ENCODE results near the gene SLC9A6. TPM values are rescaled to one million over a fixed set of nuclear protein-coding genes. Genes with fewer than 3 reads are reported as not detected.

SLC9A6 gene
- total and polyA plus RNA-seq, 2 experiments from 2014 or later, result 7.2 to 17.1 TPM

DNA sequence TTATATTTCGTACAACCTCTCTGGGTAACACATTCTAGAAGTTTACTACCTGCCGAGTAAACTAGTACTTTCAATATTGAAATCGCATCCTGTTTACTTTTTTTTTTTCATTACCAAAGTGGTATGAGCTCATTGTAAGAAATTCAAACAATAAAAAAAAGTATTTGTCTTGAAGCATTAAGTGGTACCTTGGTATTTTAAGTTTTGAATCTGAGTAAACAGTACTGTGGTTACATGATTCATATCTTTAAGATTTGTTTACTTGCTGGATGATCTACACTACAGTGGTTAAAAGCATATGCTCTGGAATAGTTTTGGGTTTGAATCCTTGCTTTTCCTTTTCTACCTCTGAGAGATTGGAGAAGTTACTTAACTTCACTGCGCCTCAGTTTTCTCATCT lies 7.6 kb upstream of the SLC9A6 start (continued):
- TF ChIP-seq POLR2AphosphoS5 (IDR thresholded peaks at IDR 0.05; ENCODE audit: low read depth) (no peak), JUNB (IDR thresholded peaks at IDR 0.05; ENCODE audit: unreplicated experiment) (no peak), EZH2phosphoT487 (IDR thresholded peaks at IDR 0.05; ENCODE audit: unreplicated experiment) (no peak)

DNA sequence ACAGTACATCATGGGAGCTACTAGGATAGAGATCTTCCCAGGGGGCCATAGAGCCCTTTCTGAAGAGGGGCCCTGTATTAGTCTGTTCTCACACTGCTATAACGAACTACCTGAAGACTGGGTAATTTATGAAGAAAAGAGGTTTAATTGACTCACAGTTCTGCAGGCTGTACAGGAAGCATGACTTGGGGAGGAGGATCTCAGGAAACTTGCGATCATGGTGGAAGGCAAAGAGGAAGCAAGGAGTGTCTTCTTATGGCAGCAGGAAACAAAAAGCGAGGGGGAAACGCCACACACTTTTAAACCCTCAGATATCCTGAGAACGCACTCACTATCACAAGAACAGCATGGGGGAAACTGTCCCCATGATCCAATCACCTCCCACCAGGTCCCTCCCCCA lies 4.2 kb upstream of the SLC9A6 start:
- Histone ChIP-seq H3K79me2 (replicated peaks; ENCODE audit: insufficient read depth) (peaks cover 6% of the 10 kb centered on the region; the same call in 1 of the 2 replicates), H4K20me1 (replicated peaks; ENCODE audit: insufficient read depth) (no peaks in the 10 kb centered on the region; the same call in 1 of the 2 replicates), H3K4me1 (ENCODE audit: insufficient read depth) (0 out of 2 replicates have a peak, but pooled peaks cover 7% of the 10 kb centered on the region), H3K27ac (ENCODE audit: low read depth) (no peak overlapping the region), H2AFZ (no peak overlapping the region), H3K4me2 (no peak overlapping the region), H3F3A (replicated peaks; ENCODE audit: low read depth) (no peaks in the 10 kb centered on the region), H3K36me3 (ENCODE audit: insufficient read depth) (no peaks in the 10 kb centered on the region), H3K9me2 (ENCODE audit: insufficient read depth) (no peaks in the 10 kb centered on the region), H3K4me3 (no peak overlapping the region), H3K27me3 (ENCODE audit: insufficient read depth) (no peaks in the 10 kb centered on the region)
- Mint-ChIP-seq H3K27ac (no peak overlapping the region), H3K27me3 (ENCODE audit: insufficient read depth, low read depth, poor library complexity) (peaks cover 6% of the 10 kb centered on the region), H3K9me3 (no peaks in the 10 kb centered on the region), H3K36me3 (ENCODE audit: low read depth) (no peaks in the 10 kb centered on the region; the same call in 2 of the 3 replicates), H3K4me1 (peaks cover 23% of the 10 kb centered on the region), H3K4me3 (no peak overlapping the region)
- TF ChIP-seq NANOG (IDR thresholded peaks at IDR 0.05; ENCODE audit: borderline replicate concordance), result no peak
- TF ChIP-seq JUNB (IDR thresholded peaks at IDR 0.05; ENCODE audit: unreplicated experiment), result no peak
- TF ChIP-seq POLR2AphosphoS5 (IDR thresholded peaks at IDR 0.05; ENCODE audit: low read depth), result no peak
- TF ChIP-seq ZNF114 (CRISPR knock-in tag; IDR thresholded peaks at IDR 0.05), result no peak
- TF ChIP-seq, protein P1, sequence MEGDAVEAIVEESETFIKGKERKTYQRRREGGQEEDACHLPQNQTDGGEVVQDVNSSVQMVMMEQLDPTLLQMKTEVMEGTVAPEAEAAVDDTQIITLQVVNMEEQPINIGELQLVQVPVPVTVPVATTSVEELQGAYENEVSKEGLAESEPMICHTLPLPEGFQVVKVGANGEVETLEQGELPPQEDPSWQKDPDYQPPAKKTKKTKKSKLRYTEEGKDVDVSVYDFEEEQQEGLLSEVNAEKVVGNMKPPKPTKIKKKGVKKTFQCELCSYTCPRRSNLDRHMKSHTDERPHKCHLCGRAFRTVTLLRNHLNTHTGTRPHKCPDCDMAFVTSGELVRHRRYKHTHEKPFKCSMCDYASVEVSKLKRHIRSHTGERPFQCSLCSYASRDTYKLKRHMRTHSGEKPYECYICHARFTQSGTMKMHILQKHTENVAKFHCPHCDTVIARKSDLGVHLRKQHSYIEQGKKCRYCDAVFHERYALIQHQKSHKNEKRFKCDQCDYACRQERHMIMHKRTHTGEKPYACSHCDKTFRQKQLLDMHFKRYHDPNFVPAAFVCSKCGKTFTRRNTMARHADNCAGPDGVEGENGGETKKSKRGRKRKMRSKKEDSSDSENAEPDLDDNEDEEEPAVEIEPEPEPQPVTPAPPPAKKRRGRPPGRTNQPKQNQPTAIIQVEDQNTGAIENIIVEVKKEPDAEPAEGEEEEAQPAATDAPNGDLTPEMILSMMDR (conservative IDR thresholded peaks at IDR 0.05; ENCODE audit: low read depth in 2 of 2), result no peak
- no peak for TF ChIP-seq EZH2 (IDR thresholded peaks at IDR 0.05; ENCODE audit: low read depth, unreplicated experiment)
- ATAC-seq, result no peak
- no peak for DNase-seq (ENCODE audit: low spot score)

DNA sequence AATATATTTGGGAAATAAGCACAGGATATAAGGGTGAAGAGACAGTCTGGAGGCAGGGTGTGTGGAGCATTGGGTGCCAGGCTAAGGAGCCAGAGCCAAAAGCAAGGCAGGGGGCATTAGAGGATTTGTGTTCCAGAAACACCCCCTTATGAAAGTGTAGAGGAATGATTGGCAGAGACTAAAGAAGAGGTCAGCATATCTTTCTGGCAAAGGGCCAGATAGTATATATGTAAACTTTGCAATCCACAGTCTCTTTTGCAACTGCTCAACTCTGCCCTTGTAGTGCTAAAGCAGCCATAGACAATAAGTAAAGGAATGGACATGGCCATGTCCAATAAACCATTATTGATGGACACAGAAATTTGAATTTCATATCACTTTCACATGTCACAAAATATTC lies 3.6 kb upstream of the SLC9A6 start:
- no peak for ATAC-seq
- Mint-ChIP-seq H3K27ac (no peak overlapping the region), H3K27me3 (ENCODE audit: insufficient read depth, low read depth, poor library complexity) (peaks cover 6% of the 10 kb centered on the region)
- TF ChIP-seq ZNF331 (CRISPR knock-in tag; IDR thresholded peaks at IDR 0.05; ENCODE audit: low read depth), result no peak
- no peak for TF ChIP-seq ZNF114 (CRISPR knock-in tag; IDR thresholded peaks at IDR 0.05)
- TF ChIP-seq JUNB (IDR thresholded peaks at IDR 0.05; ENCODE audit: unreplicated experiment), result no peak
- TF ChIP-seq EZH2phosphoT487 (IDR thresholded peaks at IDR 0.05; ENCODE audit: unreplicated experiment), result no peak
- TF ChIP-seq CREB1 (CRISPR knock-in tag; IDR thresholded peaks at IDR 0.05; ENCODE audit: low read depth), result no peak
- no peak for TF ChIP-seq NANOG (IDR thresholded peaks at IDR 0.05; ENCODE audit: borderline replicate concordance)
- TF ChIP-seq, protein P2, sequence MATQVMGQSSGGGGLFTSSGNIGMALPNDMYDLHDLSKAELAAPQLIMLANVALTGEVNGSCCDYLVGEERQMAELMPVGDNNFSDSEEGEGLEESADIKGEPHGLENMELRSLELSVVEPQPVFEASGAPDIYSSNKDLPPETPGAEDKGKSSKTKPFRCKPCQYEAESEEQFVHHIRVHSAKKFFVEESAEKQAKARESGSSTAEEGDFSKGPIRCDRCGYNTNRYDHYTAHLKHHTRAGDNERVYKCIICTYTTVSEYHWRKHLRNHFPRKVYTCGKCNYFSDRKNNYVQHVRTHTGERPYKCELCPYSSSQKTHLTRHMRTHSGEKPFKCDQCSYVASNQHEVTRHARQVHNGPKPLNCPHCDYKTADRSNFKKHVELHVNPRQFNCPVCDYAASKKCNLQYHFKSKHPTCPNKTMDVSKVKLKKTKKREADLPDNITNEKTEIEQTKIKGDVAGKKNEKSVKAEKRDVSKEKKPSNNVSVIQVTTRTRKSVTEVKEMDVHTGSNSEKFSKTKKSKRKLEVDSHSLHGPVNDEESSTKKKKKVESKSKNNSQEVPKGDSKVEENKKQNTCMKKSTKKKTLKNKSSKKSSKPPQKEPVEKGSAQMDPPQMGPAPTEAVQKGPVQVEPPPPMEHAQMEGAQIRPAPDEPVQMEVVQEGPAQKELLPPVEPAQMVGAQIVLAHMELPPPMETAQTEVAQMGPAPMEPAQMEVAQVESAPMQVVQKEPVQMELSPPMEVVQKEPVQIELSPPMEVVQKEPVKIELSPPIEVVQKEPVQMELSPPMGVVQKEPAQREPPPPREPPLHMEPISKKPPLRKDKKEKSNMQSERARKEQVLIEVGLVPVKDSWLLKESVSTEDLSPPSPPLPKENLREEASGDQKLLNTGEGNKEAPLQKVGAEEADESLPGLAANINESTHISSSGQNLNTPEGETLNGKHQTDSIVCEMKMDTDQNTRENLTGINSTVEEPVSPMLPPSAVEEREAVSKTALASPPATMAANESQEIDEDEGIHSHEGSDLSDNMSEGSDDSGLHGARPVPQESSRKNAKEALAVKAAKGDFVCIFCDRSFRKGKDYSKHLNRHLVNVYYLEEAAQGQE (IDR thresholded peaks at IDR 0.05; ENCODE audit: unreplicated experiment), result no peak

More for the DNA sequence above, 3.6 kb upstream of the SLC9A6 start:
- Histone ChIP-seq H3K4me2 (no peak overlapping the region), H3K9me2 (ENCODE audit: insufficient read depth) (no peaks in the 10 kb centered on the region), H2AFZ (no peak overlapping the region), H3K27me3 (ENCODE audit: insufficient read depth) (no peaks in the 10 kb centered on the region), H3F3A (replicated peaks; ENCODE audit: low read depth) (no peaks in the 10 kb centered on the region), H3K36me3 (ENCODE audit: insufficient read depth) (no peaks in the 10 kb centered on the region), H4K20me1 (replicated peaks; ENCODE audit: insufficient read depth) (no peaks in the 10 kb centered on the region; the same call in 1 of the 2 replicates), H3K4me3 (no peak overlapping the region), H3K4me1 (ENCODE audit: insufficient read depth) (0 out of 2 replicates have a peak, but pooled peaks cover 7% of the 10 kb centered on the region), H3K27ac (ENCODE audit: low read depth) (no peak overlapping the region), H3K79me2 (replicated peaks; ENCODE audit: insufficient read depth) (peaks cover 13% of the 10 kb centered on the region)
- H3K4me3 Mint-ChIP-seq, result no peak overlapping the region
- no peaks in the 10 kb centered on the region for H3K9me3 Mint-ChIP-seq
- H3K36me3 Mint-ChIP-seq (ENCODE audit: low read depth), result no peaks in the 10 kb centered on the region; the same call in 2 of the 3 replicates
- H3K4me1 Mint-ChIP-seq, result peaks cover 24% of the 10 kb centered on the region
- DNase-seq (ENCODE audit: low spot score), result no peak
